WERI-Rb-1 (cell line): ENCODE measurements around the gene CALHM4.

Source experiments
- DNase-seq: peaks from one replicate; pipeline ENCODE4 v3.0.0-alpha.2; 2020
- H3K27ac ChIP-seq: fragments of 250-450 bp; sonication (Bioruptor Pico); 2 replicates; pipeline ENCODE4 v1.5.1; 2020; ENCODE audit warnings: mild to moderate bottlenecking, moderate library complexity
- H3K27me3 ChIP-seq: fragments of 250-450 bp; sonication (Bioruptor Pico); 2 replicates; pipeline ENCODE4 v1.5.1; 2021; ENCODE audit warnings: mild to moderate bottlenecking, low read depth, moderate library complexity; ENCODE audit not compliant: insufficient read depth, severe bottlenecking
- H3K36me3 ChIP-seq: fragments of 250-450 bp; sonication (Bioruptor Pico); 2 replicates; pipeline ENCODE4 v1.5.1; 2020; ENCODE audit warnings: mild to moderate bottlenecking, moderate library complexity
- H3K4me3 ChIP-seq: 2 replicates; pipeline ENCODE4 v1.5.1; 2011; ENCODE audit warnings: low read depth, mild to moderate bottlenecking, control low read depth, low read length
- H3K9me3 ChIP-seq: fragments of 250-450 bp; sonication (Bioruptor Pico); 2 replicates; pipeline ENCODE4 v1.5.1; 2021; ENCODE audit warnings: mild to moderate bottlenecking, moderate library complexity; ENCODE audit not compliant: severe bottlenecking
- CTCF ChIP-seq: IDR thresholded peaks from 2 replicates; pipeline ENCODE4 v1.5.1; 2011; ENCODE audit warnings: low read depth, mild to moderate bottlenecking, control low read depth, inconsistent platforms, low read length

CALHM4 gene

GRCh38 chr6:116557893-116558292 lies 4.3 kb downstream of the CALHM4 start:
- Histone ChIP-seq H3K27me3 (no peaks in the 10 kb centered on the region), H3K27ac (no peak overlapping the region), H3K36me3 (no peaks in the 10 kb centered on the region), H3K9me3 (no peaks in the 10 kb centered on the region), H3K4me3 (no peak overlapping the region)
- no peak for TF ChIP-seq CTCF
- DNase-seq = no peak

DNA sequence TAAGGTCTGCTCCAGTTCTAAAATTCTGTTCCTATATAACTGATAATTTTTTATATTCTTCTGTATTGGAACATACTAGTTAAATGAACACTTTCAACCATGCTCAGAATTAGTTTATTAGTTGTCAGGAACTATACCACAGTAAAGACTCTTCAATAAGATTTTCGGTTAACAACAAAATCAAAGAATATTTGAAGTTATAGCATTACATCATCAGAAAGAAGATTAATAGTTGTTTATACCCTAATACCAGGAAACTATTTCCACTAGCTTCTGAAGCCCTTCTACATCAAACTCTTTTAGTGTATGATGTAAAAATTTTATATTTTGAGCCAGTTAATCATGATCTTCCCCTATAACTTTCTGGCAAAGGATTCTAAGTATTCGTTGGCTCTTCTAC lies 6.6 kb downstream of the CALHM4 start:
- no peak for TF ChIP-seq CTCF
- Histone ChIP-seq H3K27me3 (no peaks in the 10 kb centered on the region), H3K27ac (no peak overlapping the region), H3K36me3 (no peaks in the 10 kb centered on the region), H3K4me3 (no peak overlapping the region), H3K9me3 (no peaks in the 10 kb centered on the region)
- no peak for DNase-seq

DNA sequence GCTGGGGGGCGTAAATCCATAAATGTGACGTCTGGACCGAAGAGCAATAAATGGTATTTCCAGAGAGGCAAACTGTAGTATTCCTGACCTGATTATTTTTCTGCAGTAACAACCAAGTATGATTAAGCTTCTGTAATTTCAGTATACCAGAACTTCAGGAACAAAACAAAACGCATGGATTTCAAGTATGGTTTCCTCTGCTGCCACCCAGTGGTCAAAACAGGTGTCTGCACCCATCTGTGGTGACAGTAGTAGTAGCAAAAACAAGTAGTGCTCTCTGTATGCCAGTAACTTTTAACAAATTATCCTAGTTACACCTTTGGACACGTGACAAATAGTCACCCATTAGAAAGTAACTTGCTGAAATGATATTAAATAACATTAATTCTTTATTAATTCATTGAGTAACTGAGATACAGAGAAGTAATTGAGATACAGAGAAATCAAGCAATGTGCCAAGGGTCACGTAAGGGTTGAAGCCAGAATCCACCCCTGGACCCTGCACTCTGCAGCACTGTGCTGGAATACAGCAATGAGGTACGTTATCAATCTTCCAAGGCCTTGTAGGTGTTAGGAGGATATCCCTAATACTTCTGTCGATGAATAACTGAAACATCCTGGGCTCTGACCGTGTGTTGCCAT lies 7.9 kb downstream of the CALHM4 start:
- Histone ChIP-seq H3K9me3 (no peaks in the 10 kb centered on the region), H3K27ac (no peak overlapping the region), H3K4me3 (no peak overlapping the region), H3K36me3 (no peaks in the 10 kb centered on the region), H3K27me3 (no peaks in the 10 kb centered on the region)
- peak; percentile 69 for DNase-seq
- TF ChIP-seq CTCF = peak; percentile 76

DNA sequence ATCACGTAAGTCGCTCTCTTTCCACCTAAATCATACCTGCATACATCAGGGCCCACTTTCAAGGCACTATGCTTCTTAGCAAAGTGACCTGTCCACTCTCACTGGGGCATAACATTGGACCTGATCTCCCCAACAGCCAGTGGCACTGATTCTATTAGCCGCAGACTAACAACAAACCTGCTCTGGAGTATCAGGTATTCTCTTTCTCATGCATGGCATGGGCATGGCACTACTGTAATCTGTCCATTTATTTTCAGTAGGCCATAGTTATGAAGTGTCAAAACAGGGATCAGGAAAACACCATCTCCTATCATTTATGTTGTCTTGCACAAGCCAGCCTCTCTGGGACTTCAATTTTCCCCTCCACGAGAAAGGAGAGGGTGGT lies 8.5 kb downstream of the CALHM4 start:
- no peak overlapping the region for H3K4me3 ChIP-seq
- no peak for TF ChIP-seq CTCF
- DNase-seq = no peak
- H3K36me3 ChIP-seq = no peaks in the 10 kb centered on the region
- no peak overlapping the region for H3K27ac ChIP-seq
- H3K9me3 ChIP-seq = no peaks in the 10 kb centered on the region
- no peaks in the 10 kb centered on the region for H3K27me3 ChIP-seq

- Histone ChIP-seq H3K4me3 (no peak overlapping the region), H3K36me3 (no peaks in the 10 kb centered on the region), H3K27me3 (no peaks in the 10 kb centered on the region), H3K27ac (no peak overlapping the region), H3K9me3 (no peaks in the 10 kb centered on the region)
- no peak for DNase-seq
- TF ChIP-seq CTCF = no peak
Measured at GRCh38 chr6:116562614-116563013, 9.1 kb downstream of the CALHM4 start.

DNA sequence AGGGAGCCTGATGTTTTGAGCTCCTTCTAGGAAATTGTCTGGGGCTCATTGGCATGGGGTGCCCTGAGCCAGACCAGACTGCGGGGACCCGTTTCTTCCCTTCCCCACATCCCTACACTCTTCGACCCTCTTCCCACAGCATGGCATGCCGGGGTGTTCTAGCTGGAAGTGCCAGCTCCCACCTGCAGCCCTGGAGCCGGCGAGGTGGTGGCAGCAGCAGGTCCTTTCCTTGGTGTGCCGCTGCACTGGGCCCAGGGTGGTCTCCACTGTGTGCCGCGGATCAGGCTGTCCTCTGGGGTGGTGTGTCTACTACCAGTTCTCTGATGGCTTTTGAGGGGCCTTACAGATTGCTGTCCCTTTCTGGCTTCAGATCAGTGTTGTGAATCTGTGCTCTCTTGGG lies 10.3 kb downstream of the CALHM4 start:
- H3K9me3 ChIP-seq = no peaks in the 10 kb centered on the region
- TF ChIP-seq CTCF = no peak
- no peaks in the 10 kb centered on the region for H3K36me3 ChIP-seq

More for the DNA sequence above, 10.3 kb downstream of the CALHM4 start:
- Histone ChIP-seq H3K27ac (no peak overlapping the region), H3K27me3 (no peaks in the 10 kb centered on the region), H3K4me3 (no peak overlapping the region)
- DNase-seq = no peak
